Measurements from ENCODE around the gene SLC1A2.

Gene SLC1A2

GRCh38 chr11:35293699-35294098, 125.7 kb downstream of the SLC1A2 start:
- DNase-seq, result no peak

DNA sequence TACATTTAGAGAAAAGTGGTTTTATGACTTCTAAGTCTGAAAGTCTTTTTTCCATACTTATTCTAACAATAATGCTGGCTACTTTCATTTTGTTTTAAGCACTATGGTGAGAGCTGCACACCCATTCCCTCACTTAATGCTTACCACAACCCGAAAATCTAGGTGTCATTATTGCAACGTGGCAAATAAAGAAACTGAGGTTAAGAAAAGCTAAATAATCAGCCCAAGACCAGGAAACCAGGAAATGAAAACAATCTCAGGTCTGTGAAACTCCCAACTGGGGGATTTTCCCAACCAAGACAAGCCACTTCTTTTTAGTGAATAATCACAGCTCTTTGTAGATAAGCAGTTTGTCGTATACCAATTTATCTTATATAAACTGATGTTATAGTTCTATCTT, 126.3 kb downstream of the SLC1A2 start:
- no peak for DNase-seq

DNA sequence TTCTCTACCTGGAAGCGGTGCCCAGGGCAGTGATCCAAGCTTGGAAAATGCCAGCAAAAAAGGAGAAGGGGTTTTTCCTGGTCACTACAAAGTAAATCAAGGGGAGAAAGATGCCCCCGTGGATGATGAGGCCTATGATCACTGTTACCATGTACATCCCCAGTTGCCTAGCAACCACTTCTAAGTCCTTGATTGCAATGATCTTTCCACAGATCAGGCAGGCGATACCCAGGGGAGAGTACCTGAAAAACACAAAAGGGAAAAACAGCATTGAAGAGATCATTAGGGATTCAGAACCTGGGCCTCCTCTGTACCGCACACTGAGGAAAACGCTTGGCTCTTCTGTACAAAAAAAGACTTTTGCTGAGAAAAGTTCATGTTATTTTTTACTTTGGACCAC, 127.1 kb downstream of the SLC1A2 start:
- DNase-seq, result no peak

- DNase-seq, result no peak
Measured at GRCh38 chr11:35290876-35291275, 128.5 kb downstream of the SLC1A2 start.

- no peak for DNase-seq
Measured at GRCh38 chr11:35289821-35290220, 129.5 kb downstream of the SLC1A2 start.

DNA sequence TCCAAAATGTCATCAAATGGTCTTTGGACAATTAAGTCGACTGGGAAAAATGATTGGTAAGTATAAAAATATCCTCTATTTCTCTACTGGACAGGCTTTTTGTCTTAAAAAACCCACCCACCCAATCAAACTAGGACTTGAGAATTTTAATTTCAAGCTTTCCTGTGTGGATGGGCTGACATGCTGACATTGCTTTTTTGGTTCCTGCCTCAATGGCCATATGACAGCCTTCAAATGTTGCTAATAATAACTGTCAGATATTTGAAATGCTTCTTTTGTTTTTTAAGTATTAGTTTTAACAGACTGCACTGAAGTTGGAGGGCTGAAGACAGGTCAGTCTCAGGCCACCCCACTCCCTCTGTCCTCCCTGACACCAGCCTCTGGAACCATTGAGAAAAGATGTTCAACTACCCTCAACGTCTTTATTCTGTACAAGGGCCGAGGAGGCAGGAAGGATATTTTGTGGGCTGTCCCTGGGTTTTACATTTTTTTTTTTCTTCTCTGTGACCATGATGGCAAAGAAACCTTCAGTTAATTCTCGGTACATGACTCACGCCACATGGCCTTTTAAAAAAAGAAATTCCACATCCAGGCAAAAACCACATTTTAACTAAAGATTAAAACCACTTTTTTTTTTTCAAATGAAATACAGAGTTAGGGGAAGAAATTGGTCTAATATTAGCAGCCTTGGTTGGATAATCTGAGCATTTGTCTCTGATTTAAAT, 130.4 kb downstream of the SLC1A2 start:
- DNase-seq, result no peak

GRCh38 chr11:35288309-35288708, 131.0 kb downstream of the SLC1A2 start:
- DNase-seq, result no peak

DNA sequence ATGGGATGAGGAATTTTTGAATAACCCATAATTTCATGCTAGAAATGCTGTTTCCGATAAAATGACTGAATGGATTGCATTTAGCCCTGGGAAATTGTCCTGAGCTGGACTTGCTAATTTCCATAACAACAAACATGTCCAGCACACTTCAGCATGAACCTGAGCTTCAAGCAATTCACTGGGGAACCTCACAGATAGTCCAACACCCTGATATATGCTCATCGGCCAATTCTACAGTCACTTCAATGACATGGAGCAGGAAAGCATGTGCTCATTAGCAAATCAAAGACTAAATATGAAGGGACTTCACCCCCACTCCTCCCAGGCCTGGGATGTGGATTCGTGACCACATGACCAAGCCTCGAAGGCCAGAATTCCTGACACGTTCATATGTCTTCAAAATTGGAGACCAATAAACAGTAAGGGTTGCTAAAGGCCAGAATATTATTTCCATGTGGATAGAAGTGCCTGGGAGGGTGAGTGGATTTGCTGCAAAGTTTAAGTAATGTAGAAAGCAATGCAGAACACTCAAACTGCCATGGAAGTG, 131.9 kb downstream of the SLC1A2 start:
- DNase-seq, result no peak

GRCh38 chr11:35286126-35286525, 133.2 kb downstream of the SLC1A2 start:
- no peak for DNase-seq

DNA sequence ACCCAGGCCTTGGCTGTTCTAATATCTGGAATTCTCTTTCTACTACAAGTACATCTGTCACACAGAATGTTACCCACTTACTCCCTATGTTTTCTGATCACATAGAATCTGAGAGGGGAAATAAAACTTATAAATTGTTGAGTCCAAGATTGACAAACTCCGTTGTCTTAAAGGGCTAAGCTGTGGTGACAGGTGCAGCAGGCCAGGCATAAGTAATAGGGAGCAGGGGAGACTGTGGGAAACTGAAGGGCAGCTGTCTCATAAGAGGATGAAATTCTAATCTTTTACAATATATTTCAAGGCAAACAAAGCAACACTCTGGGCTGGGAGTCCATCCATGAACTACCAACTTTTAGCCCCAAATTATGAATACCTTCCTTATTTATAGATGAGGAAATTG, 133.9 kb downstream of the SLC1A2 start:
- DNase-seq, result no peak

- DNase-seq, result no peak
Measured at GRCh38 chr11:35282221-35282882, 137.0 kb downstream of the SLC1A2 start.

DNA sequence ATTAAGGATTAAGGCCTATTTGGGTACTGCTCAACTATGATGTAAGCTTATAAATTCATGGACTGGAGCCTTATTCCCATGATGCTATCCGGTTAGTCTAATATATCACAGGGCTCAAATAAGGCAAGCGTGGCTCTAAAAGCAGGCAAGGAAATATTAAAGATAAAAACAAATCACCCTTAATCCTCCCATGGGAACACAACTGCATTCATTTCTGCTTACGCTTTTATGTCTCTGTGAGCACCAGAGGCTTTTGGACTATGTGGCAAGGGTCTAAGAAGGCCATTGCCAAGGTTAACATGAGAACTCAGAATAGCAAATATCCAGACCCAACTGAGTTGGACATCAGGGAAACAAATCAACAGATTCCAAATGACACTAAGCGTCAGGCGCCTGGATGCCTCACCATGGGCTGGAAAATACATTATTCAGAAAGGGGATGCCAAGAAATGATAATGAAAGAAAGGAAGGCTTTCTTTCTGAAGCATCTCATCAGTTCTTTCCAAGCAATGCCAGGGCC, 138.1 kb downstream of the SLC1A2 start:
- DNase-seq, result no peak

DNA sequence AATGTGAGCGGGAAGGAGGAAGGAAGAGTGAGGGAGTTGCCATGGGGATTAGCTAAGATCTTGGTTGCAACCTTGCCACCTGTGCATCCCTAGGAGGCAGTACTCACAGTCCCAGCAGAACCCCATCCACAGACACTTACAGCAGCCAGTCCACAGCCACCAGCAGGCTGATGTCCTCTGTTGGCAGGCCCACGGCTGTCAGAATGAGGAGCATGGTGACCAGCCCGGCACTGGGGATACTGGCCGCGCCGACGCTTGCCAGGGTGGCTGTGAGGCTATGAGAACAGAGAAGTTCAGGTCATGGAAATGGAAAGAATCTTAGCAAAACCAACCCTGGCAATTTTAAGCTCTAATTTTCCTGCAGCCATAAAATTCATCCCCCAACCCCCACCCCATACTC, 138.6 kb downstream of the SLC1A2 start:
- DNase-seq, result no peak

DNA sequence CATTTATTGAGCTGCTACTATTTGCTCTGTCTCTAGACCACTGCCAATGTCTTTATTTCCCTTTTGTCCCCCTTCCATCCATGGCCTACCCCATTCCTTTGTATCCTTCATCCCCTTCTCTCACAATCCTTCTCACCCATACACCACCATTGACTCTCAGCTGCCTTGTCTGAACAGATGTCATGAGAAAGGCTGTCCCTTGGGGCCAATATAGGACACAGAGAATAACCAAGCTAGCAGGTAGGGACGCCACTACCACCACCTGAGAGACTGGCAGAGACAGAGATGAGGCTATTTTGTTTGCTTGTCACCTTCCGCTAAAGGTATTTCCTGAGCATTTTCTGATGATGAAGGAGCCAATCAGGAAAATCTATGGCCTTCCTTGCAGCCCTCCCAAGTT, 141.5 kb downstream of the SLC1A2 start:
- DNase-seq, result no peak

DNA sequence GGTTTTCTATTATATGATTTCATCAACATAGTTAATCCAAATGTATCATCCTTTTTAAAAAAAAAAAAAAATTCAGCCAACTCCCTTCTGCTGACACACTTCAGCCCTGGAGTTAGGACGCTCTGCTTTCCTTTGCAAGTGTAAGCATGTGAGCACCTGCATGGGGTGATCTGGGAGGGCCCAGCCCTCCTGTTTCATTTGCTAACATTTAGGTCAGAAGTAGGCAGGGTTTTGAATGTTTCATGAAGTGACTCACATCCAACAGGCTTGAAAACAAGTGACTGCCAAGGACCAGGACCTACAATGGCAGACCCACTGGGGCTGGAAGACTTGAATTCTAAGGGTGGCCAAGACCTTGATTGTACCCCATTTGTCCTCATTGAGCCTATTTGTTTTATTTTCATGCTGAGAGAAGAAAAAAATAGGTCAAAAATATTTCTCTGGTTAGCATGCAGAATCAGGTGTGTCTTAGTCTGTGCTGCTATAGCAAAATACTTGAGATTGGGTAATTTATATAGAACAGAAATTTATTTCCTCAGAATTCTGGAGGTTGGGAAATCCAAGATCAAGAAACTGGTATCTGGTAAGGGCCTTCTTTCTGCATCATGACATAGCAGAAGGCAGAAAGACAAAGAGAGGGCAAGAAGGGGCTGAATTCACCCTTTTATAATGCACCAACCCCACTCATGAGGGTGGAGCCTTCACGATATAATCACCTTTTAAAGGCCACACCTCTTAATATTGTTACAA, 142.8 kb downstream of the SLC1A2 start:
- no peak for DNase-seq

GRCh38 chr11:35275786-35276170, 143.6 kb downstream of the SLC1A2 start:
- DNase-seq, result no peak

- peak; percentile 34 to 79 for DNase-seq
Measured at GRCh38 chr11:35274909-35275785, 144.2 kb downstream of the SLC1A2 start.

- no peak for DNase-seq
Measured at GRCh38 chr11:35272391-35272902, 146.9 kb downstream of the SLC1A2 start.

GRCh38 chr11:35271031-35271430, 148.3 kb downstream of the SLC1A2 start:
- no peak for DNase-seq

GRCh38 chr11:35270342-35270741, 149.0 kb downstream of the SLC1A2 start:
- peak in 1 of 2 experiments; percentile 15 for DNase-seq

DNA sequence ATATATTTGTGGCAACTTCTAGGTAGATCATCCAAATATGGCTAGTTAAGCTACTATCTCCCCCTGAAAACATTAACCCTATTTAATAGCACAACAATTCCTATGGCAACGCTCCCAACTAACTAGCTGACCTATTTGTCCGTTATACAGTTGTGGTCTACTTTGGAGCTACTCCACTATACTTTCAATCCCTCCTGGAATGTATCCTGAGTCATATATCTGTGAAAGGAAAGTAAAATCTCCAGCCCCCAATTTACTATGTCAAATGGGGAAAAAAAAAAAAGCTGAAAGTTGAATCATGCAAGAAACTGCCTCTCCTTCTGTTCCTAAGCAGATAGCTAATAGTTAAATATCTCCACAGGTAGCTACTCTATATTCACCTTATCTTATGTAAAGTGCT, 151.9 kb downstream of the SLC1A2 start:
- DNase-seq, result no peak

DNA sequence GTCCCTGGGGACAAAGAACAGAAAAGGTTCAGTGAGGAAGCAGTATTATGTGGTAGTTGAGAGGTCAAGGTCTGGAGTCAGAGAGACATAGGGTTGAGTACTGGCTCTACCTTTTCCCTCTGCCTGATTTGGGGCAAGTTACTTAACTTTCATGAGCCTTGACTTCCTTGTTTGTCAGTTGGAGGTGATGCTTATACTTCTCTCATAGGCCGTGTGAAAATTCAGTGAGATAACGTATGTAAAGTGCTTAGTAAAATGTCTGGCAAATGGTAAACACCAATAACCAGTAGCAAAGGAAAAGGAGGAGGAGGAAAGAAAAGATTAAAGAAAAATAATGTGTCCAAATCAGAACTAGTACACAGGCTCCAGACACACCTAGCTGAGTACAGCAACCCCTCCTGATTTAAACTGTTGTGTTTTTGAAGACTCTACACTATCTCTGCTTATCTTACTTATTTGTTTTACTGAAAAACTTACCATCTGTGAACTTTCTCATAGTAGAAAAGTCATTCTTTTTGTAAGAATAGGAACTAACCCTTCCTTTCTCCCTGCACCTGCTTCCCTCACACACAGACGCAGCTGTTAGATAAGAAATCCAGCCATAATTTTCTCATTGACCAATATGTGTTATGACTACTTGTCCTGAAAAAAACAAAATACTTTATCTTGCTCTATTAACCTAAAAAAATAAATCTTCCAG, 153.5 kb downstream of the SLC1A2 start:
- DNase-seq, result no peak

All from NCI-H446 (cell line).